ENCODE data around the gene SNX14. TPM values are rescaled to one million over a fixed set of nuclear protein-coding genes. Genes with fewer than 3 reads are reported as not detected.
"Not testable (repeated sequence)": the region's sequence is repeated elsewhere in the genome, so short reads cannot be mapped to it uniquely, and the experiment has no call there.

Gene SNX14
- total and polyA plus RNA-seq, 2 of the 8 experiments (the other 6 are each of a cell fraction or from before 2014, with no cell fraction given): 11.9 to 24.2 TPM

DNA sequence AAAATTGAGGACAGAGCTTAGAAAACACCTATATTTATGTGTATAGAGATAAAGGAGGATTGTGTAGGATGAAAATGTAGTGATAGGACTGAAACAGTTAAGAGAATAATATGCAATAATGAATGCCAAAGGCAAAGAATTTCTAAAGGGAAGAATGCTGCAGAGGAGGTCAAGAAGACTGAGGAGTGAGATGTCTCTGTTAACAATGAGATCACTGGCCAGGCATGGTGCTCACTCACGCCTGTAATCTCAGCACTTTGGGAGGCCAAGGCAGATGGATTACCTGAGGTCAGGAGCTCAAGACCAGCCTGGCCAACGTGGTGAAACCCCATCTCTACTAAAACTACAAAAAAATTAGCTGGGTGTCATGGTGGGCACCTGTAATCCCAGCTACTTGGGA lies 69.4 kb downstream of the SNX14 start:
- DNase-seq (ENCODE audit: low read depth in 1 of 2, low spot score in 2 of 2); H3K56ac ChIP-seq (replicated peaks; ENCODE audit: insufficient read length, low read depth, low read length); H3K23me2 ChIP-seq (ENCODE audit: low read depth, low read length); H3K14ac ChIP-seq (ENCODE audit: insufficient read length); H3K23ac ChIP-seq (ENCODE audit: insufficient read length); H2AK5ac ChIP-seq (ENCODE audit: low read depth, low read length); H3K36me3 ChIP-seq (ENCODE audit: control insufficient read depth in 2 of 4, insufficient read depth in 4 of 4, low read length in 3 of 4); H4K5ac ChIP-seq (ENCODE audit: insufficient read length, low read depth, low read length); H2BK5ac ChIP-seq (ENCODE audit: low read depth, low read length); H2AFZ ChIP-seq (ENCODE audit: low read length); H3K27me3 ChIP-seq (replicated peaks in 1 of 4; ENCODE audit: control insufficient read depth in 3 of 4, extremely low read depth in 1 of 4, insufficient read depth in 3 of 4, low read length in 3 of 4); FAIRE-seq; H3K4ac ChIP-seq (replicated peaks; ENCODE audit: insufficient read length, low read depth, low read length); H3K9ac ChIP-seq (replicated peaks in 1 of 4; ENCODE audit: extremely low read depth in 1 of 4, low read depth in 3 of 4, low read length in 3 of 4); H3K4me3 ChIP-seq (ENCODE audit: extremely low read depth in 1 of 4, insufficient read depth in 2 of 4, low read depth in 3 of 4, low read length in 4 of 4); H4K20me1 ChIP-seq (replicated peaks in 1 of 2; ENCODE audit: control insufficient read depth in 1 of 2, insufficient read depth in 2 of 2, low read length in 2 of 2); H3K79me2 ChIP-seq (ENCODE audit: control insufficient read depth in 1 of 2, insufficient read depth in 2 of 2, low read length in 2 of 2); H3K27ac ChIP-seq (ENCODE audit: low read depth, low read length); H2BK120ac ChIP-seq (replicated peaks; ENCODE audit: low read depth, low read length); H3K4me1 ChIP-seq (replicated peaks in 1 of 4; ENCODE audit: control insufficient read depth in 3 of 4, insufficient read depth in 4 of 4, low read length in 3 of 4); POLR2A ChIA-PET (ENCODE audit: partially characterized antibody); H2BK15ac ChIP-seq (ENCODE audit: low read length); H3K18ac ChIP-seq (ENCODE audit: extremely low read depth, low read length); H2BK20ac ChIP-seq (ENCODE audit: low read length); H4K8ac ChIP-seq (ENCODE audit: extremely low read depth, insufficient read depth, low read length); H2BK12ac ChIP-seq (ENCODE audit: low read depth, low read length); H3K9me3 ChIP-seq (ENCODE audit: insufficient read depth in 2 of 2, low read depth in 1 of 2, low read length in 1 of 2); H3K79me1 ChIP-seq (ENCODE audit: low read depth, low read length); H4K91ac ChIP-seq (replicated peaks; ENCODE audit: insufficient read length, low read length); H3K4me2 ChIP-seq (ENCODE audit: insufficient read depth in 1 of 2, low read depth in 2 of 2, low read length in 2 of 2): not testable (repeated sequence)
- WGBS, 2 experiments (ENCODE audit: extremely low coverage in 1 of 2, insufficient coverage in 1 of 2, insufficient read length in 1 of 2, insufficient replicate concordance in 2 of 2, low coverage in 1 of 2, low lambda C conversion rate in 2 of 2, missing lambda C conversion rate in 1 of 2): 89% methylated on average over 2 of the region's 2 CpGs; no CpG with 5 or more reads in 1 of the 2 experiments
- CTCF ChIA-PET (ENCODE audit: partially characterized antibody): interaction anchor here (4.0 kb wide), 1 partner anchor 12 kb away, joined by 21 read pairs; no protein-coding TSS in a partner anchor

Measured in H1 (cell line).